GM12878 (cell line): ENCODE measurements around the gene LFNG. TPM values are rescaled to one million over a fixed set of nuclear protein-coding genes. Genes with fewer than 3 reads are reported as not detected.

Source experiments
- ATAC-seq: fragments of 200-7000 bp; cut with Tn5 transposase; 3 replicates; pipeline ENCODE4 v1.9.1; 2020; ENCODE audit warnings: mild to moderate bottlenecking, moderate library complexity
- BruUV-seq: library from RNA; stranded (reverse); fragments of 400-500 nt; replicated peaks from 2 replicates; lab custom pipeline; 2021; lab: Mats Ljungman, UMichigan
- CTCF ChIA-PET: fragments of 300-600 bp; sonication (Branson Sonifier 250); formaldehyde crosslinking; extraction: SDS; loops from one replicate; lab custom pipeline; 2021; ENCODE audit warnings: inconsistent platforms; lab: Yijun Ruan, JAX
- POLR2A ChIA-PET: fragments of 350-600 bp; formaldehyde crosslinking; extraction: SDS; loops from one replicate; lab custom pipeline; 2021; ENCODE audit warnings: inconsistent platforms; lab: Charles Lee
- RAD21 ChIA-PET: fragments of 300-600 bp; sonication (Branson Sonifier 250); formaldehyde crosslinking; loops from one replicate; lab custom pipeline; 2023; ENCODE audit warnings: antibody characterized with exemption; ENCODE audit not compliant: unreplicated experiment; lab: Charles Lee
- SMC1A ChIA-PET: fragments of 300-600 bp; sonication (Branson Sonifier 250); formaldehyde crosslinking; loops from one replicate; lab custom pipeline; 2023; ENCODE audit not compliant: unreplicated experiment, uncharacterized antibody; lab: Charles Lee
- DNase-seq: peaks from one replicate; pipeline ENCODE4 v3.0.0-alpha.2; 2011; ENCODE audit warnings: low read depth, low spot score
- FAIRE-seq: peaks from 3 replicates; lab custom pipeline; 2011; peaks lifted over from hg19 to GRCh38; lab: Jason Lieb, UNC
- H2AFZ ChIP-seq: 2 replicates; pipeline ENCODE4 v1.6.0; 2011; ENCODE audit warnings: low read depth, low read length, control low read depth; ENCODE audit not compliant: control insufficient read depth
- H3K27ac ChIP-seq: 2 replicates; pipeline ENCODE4 v1.5.1; 2011; ENCODE audit warnings: control low read depth; ENCODE audit not compliant: control insufficient read depth, insufficient read depth
- H3K27me3 ChIP-seq, 2 experiments: replicated peaks in 1 of 2; 2 replicates each; pipeline versions ENCODE4 v1.6.0 to v1.6.1; 2011; ENCODE audit warnings: low read length in 1 of 2; ENCODE audit not compliant: control insufficient read depth in 2 of 2, insufficient read depth in 2 of 2
- H3K36me3 ChIP-seq, 2 experiments: 2 replicates each; pipeline ENCODE4 v1.5.1; 2011; ENCODE audit warnings: low read length in 1 of 2; ENCODE audit not compliant: control insufficient read depth in 2 of 2, insufficient read depth in 2 of 2
- H3K4me1 ChIP-seq: 2 replicates; pipeline ENCODE4 v1.6.1; 2011; ENCODE audit warnings: mild to moderate bottlenecking, low read length, moderate library complexity, mixed read lengths; ENCODE audit not compliant: control insufficient read depth, insufficient read depth
- H3K4me2 ChIP-seq: 2 replicates; pipeline ENCODE4 v1.6.0; 2011; ENCODE audit warnings: control low read depth; ENCODE audit not compliant: control insufficient read depth, insufficient read depth
- H3K4me3 ChIP-seq: fragments of 200-600 bp; sonication (generic); 2 replicates; pipeline ENCODE4 v1.5.1; 2016
- H3K79me2 ChIP-seq: 2 replicates; pipeline ENCODE4 v1.6.0; 2011; ENCODE audit warnings: low read length; ENCODE audit not compliant: control insufficient read depth, insufficient read depth
- H3K9ac ChIP-seq: 2 replicates; pipeline ENCODE4 v1.8.0; 2011; ENCODE audit warnings: low read length, control low read depth, mixed read lengths; ENCODE audit not compliant: control insufficient read depth, insufficient read depth
- H3K9me3 ChIP-seq: replicated peaks from 3 replicates; pipeline ENCODE4 v1.5.1; 2011; ENCODE audit warnings: mild to moderate bottlenecking, low read length; ENCODE audit not compliant: control insufficient read depth, insufficient read depth
- H4K20me1 ChIP-seq: 2 replicates; pipeline ENCODE4 v1.6.0; 2011; ENCODE audit not compliant: control insufficient read depth, insufficient read depth
- ATF2 ChIP-seq: IDR thresholded peaks from 2 replicates; pipeline ENCODE4 v1.6.1; 2012; ENCODE audit warnings: low read length, inconsistent platforms
- BCL11A ChIP-seq: IDR thresholded peaks from 2 replicates; pipeline ENCODE4 v1.6.1; 2011; ENCODE audit warnings: low read depth, low read length
- E2F4 ChIP-seq: IDR thresholded peaks from 2 replicates; pipeline ENCODE4 v1.6.1; 2012; ENCODE audit warnings: low read depth, low read length, improper control_type of control experiment
- ETV6 ChIP-seq, 2 experiments: fragments of 450-650 bp in 1 of 2; IDR thresholded peaks in 1 of 2; conservative IDR thresholded peaks in 1 of 2; 2 replicates each; pipeline ENCODE4 v1.6.1; 2014; ENCODE audit warnings: antibody characterized with exemption in 1 of 2, borderline replicate concordance in 1 of 2, low read depth in 1 of 2, mild to moderate bottlenecking in 1 of 2, moderate library complexity in 1 of 2
- GATAD2B ChIP-seq: fragments of 450-650 bp; conservative IDR thresholded peaks from 2 replicates; pipeline ENCODE4 v1.6.1; 2017; ENCODE audit warnings: low read depth, mild to moderate bottlenecking, moderate library complexity
- KLF5 ChIP-seq: fragments of 450-650 bp; IDR thresholded peaks from 2 replicates; pipeline ENCODE4 v1.6.1; 2014; ENCODE audit warnings: mild to moderate bottlenecking; ENCODE audit not compliant: partially characterized antibody
- MEF2B ChIP-seq: fragments of 450-650 bp; IDR thresholded peaks from 2 replicates; pipeline ENCODE4 v1.6.1; 2018; ENCODE audit warnings: mild to moderate bottlenecking, moderate library complexity; ENCODE audit not compliant: partially characterized antibody, poor library complexity, severe bottlenecking
- NFYA ChIP-seq: IDR thresholded peaks from 2 replicates; pipeline ENCODE4 v1.6.1; 2011; ENCODE audit warnings: low read depth, mild to moderate bottlenecking, low read length, improper control_type of control experiment, borderline replicate concordance
- PRDM15 ChIP-seq: fragments of 450-650 bp; formaldehyde crosslinking; IDR thresholded peaks from 2 replicates; pipeline ENCODE4 v1.4.0; 2020; ENCODE audit warnings: mild to moderate bottlenecking, moderate library complexity
- SMARCA5 ChIP-seq: fragments of 450-650 bp; IDR thresholded peaks from 2 replicates; pipeline ENCODE4 v1.6.1; 2017; ENCODE audit warnings: mild to moderate bottlenecking
- TCF3 ChIP-seq: IDR thresholded peaks from 2 replicates; pipeline ENCODE4 v1.6.1; 2012; ENCODE audit warnings: low read depth, mild to moderate bottlenecking, low read length, borderline replicate concordance; ENCODE audit not compliant: insufficient read depth
- USF1 ChIP-seq: IDR thresholded peaks from 2 replicates; pipeline ENCODE4 v1.6.1; 2011; ENCODE audit warnings: borderline replicate concordance, low read depth, mild to moderate bottlenecking, moderate library complexity, mixed read lengths, low read length; ENCODE audit not compliant: insufficient read depth; ENCODE audit errors: extremely low read length
- ZNF622 ChIP-seq: fragments of 450-650 bp; IDR thresholded peaks from 2 replicates; pipeline ENCODE4 v1.6.1; 2017; ENCODE audit warnings: mild to moderate bottlenecking, inconsistent platforms
- WGBS: methylation state at CpG from one replicate; pipeline ENCODE4 v1.1.6; 2016; ENCODE audit warnings: low lambda C conversion rate; ENCODE audit not compliant: insufficient replicate concordance, insufficient coverage; ENCODE audit errors: missing lambda C conversion rate; 5-methylcytosine and 5-hydroxymethylcytosine counted together
- in situ Hi-C: fragments of 300-500 bp; cut with MboI; formaldehyde crosslinking; loops from 9 replicates; pipeline ENCODE4 v1.14.3; 2018; ENCODE audit warnings: mixed read lengths
- intact Hi-C: fragments of 100-400 bp; cut with micrococcal nuclease; formaldehyde crosslinking; loops from one replicate; pipeline ENCODE4 v1.14.2; 2022; ENCODE audit not compliant: unreplicated experiment
- polyA plus RNA-seq, 11 experiments: library from polyadenylated mRNA; depleted of rRNA in 4 of 11; unstranded in 6 of 11; stranded (reverse) in 5 of 11; fragments of >200 nt; fragmentation: Nextera tagmentation in 4 of 11; fragmentation: Illumina TruSeq in 1 of 11; extraction: Ambion mirVana in 4 of 11; extraction: Trizol in 1 of 11; gene quantifications; 1 replicate in 1 of 11; 2 replicates in 10 of 11; pipeline versions ENCODE4 v1.2.1 to v1.2.3, GENCODE V29; 2011 to 2016; ENCODE audit warnings: inconsistent platforms in 2 of 11, missing spikeins in 2 of 11, low read depth in 1 of 11
- total RNA-seq, 4 experiments: library from RNA; depleted of rRNA in 3 of 4; stranded (reverse); fragments of >200 nt in 3 of 4; fragmentation: Illumina TruSeq in 1 of 4; extraction: Trizol in 1 of 4; gene quantifications; 2 replicates each; pipeline versions ENCODE4 v1.2.1 to v1.2.3, GENCODE V29; 2013 to 2021

The LFNG gene
- total and polyA plus RNA-seq, 10 of the 15 experiments (the other 5 are each of a cell fraction or from before 2014, with no cell fraction given), result 0.09 to 0.68 (median 0.33) TPM; not detected in 2

DNA sequence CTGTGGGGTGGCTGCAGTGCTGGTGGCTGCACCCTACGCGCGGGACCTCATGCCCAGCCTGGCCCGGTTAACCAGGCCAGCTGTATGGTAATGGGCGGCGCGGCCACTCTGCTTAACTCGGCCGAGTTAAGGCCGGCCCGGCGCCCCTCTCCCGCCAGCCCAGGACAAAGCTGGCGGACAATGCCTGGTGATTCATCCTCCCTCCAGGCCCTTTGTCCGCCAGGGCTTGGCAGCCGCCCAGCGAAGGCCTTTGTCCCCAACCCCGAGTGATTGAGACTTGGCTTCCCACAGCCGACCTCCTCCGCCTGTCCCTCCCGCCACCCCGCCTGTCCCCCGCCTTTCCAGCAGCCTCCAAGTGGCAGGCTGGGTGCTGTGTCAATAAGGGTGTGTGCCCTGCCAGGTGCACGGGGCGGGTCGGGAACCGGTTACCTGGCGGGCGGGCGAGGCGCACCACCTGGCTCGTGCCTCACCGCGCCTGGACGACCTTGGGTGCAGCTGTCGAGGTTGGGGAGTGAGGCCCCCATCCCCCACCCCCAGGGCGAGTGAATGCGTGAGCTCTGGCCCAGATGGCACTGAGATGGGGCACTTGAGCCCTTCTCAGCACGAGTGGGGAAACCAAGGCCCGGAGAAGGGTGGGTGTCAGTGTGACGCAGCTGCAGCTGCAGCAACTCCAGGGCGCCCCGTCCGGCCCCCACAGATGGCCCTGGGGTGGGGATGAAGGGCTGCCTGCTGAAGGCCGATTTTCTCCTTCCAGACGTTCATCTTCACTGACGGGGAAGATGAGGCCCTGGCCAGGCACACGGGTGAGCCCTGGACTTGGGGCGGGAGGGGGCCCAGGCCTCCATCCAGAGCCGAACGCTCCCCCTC lies 4.6 kb downstream of the LFNG start:
- Histone ChIP-seq H3K4me3 (no peak overlapping the region), H3K27me3 (peaks cover 0 to 11% of the 10 kb centered on the region in 2 experiments; a peak in 3 of 4 replicates), H3K4me1 (peaks cover 26% of the 10 kb centered on the region), H3K27ac (no peak overlapping the region), H3K4me2 (no peak overlapping the region), H2AFZ (no peak overlapping the region), H3K79me2 (no peaks in the 10 kb centered on the region), H3K9me3 (no peaks in the 10 kb centered on the region), H4K20me1 (no peaks in the 10 kb centered on the region), H3K9ac (no peak overlapping the region), H3K36me3 (no peaks in the 10 kb centered on the region)
- ChIA-PET POLR2A (no interaction called here), RAD21 (no interaction called here), SMC1A (no interaction called here), CTCF (no interaction called here)
- DNase-seq (no peak), FAIRE-seq (no peak), ATAC-seq (no peak)
- TF ChIP-seq E2F4 (no peak), GATAD2B (no peak), TCF3 (no peak), SMARCA5 (no peak), BCL11A (no peak), ETV6 (conservative IDR thresholded peaks at IDR 0.05 in 1 of 2, IDR thresholded peaks at IDR 0.05 in 1 of 2; ENCODE audit: borderline replicate concordance in 1 of 2, low read depth in 1 of 2) (no peak), MEF2B (no peak), KLF5 (no peak), ATF2 (no peak), PRDM15 (no peak), USF1 (no peak), ZNF622 (no peak), NFYA (no peak)
- WGBS, result 70% methylated on average over 51 of the region's 51 CpGs
- in situ Hi-C loops, result no loop called here
- no TSS peak for BruUV-seq
- intact Hi-C loops, result no loop called here
